ENCODE results near the gene SLC6A4. TPM values are rescaled to one million over a fixed set of nuclear protein-coding genes. Genes with fewer than 3 reads are reported as not detected.
"Not testable (repeated sequence)": the region's sequence is repeated elsewhere in the genome, so short reads cannot be mapped to it uniquely, and the experiment has no call there.

SLC6A4 gene
- total and polyA plus RNA-seq, 7 experiments from 2014 or later = 0.05 to 0.10 (median 0.09) TPM; not detected in 4

DNA sequence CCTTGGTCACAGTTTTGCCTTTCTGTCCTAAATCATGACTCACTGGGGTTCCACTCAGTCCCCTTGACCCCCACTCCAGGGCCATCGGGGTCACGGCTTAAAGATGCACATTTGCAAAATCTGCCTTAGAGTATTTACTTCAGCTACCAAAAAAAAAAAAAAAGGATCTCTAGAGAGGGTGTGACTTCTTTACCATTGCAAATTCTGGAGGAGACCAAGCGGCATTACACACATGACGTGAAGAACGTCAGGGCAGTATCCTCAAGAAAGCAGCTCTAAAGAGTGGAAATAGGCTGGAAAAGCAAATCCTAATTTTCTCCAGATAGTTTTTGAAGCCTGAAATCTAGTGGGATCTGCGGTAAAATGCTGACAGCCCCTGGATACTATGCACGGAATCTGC is 25.6 kb downstream of the SLC6A4 start:
- POLR2A ChIA-PET = interaction anchor here (0.6 kb wide), 1 partner anchor 22 kb away, joined by 3 read pairs; no protein-coding TSS in a partner anchor
- Histone ChIP-seq H3K36me3 (ENCODE audit: control insufficient read depth in 2 of 3, insufficient read depth in 3 of 3, low read length in 3 of 3) (no peaks in the 10 kb centered on the region), H3K27ac (ENCODE audit: low read depth, low read length) (no peak overlapping the region), H3K9me3 (ENCODE audit: control insufficient read depth in 2 of 3, low read length in 3 of 3) (no peaks in the 10 kb centered on the region), H3K27me3 (ENCODE audit: control insufficient read depth in 2 of 2, insufficient read depth in 2 of 2, low read length in 2 of 2) (no peaks in the 10 kb centered on the region), H3K4me3 (ENCODE audit: low read length) (no peak overlapping the region), H3K4me1 (ENCODE audit: control insufficient read depth in 2 of 2, insufficient read depth in 2 of 2, low read length in 2 of 2) (no peaks in the 10 kb centered on the region)
- ATAC-seq (no peak), DNase-seq (no peak)
- peaks cover 0 to 4% (median 0%) of the 10 kb centered on the region in 7 donors for H3K4me1 Mint-ChIP-seq
- no peak overlapping the region for H3K27ac Mint-ChIP-seq
- intact Hi-C loops (cut with micrococcal nuclease) = no loop called here
- CTCF ChIA-PET = no interaction called here
- no peak overlapping the region for H3K4me3 Mint-ChIP-seq
- H3K36me3 Mint-ChIP-seq = no peaks in the 10 kb centered on the region
- H3K9me3 Mint-ChIP-seq = no peaks in the 10 kb centered on the region
- H3K27me3 Mint-ChIP-seq = peaks cover 5 to 31% (median 8%) of the 10 kb centered on the region in 5 donors

GRCh38 chr17:30208214-30208613 is 27.3 kb downstream of the SLC6A4 start:
- intact Hi-C loops (cut with micrococcal nuclease) = no loop called here
- H3K27me3 Mint-ChIP-seq = peaks cover 5 to 44% (median 14%) of the 10 kb centered on the region in 5 donors
- Histone ChIP-seq H3K27me3 (ENCODE audit: control insufficient read depth in 2 of 2, insufficient read depth in 2 of 2, low read length in 2 of 2) (peaks cover 0 to 3% of the 10 kb centered on the region in 2 donors), H3K4me3 (ENCODE audit: low read length) (no peak overlapping the region), H3K9me3 (ENCODE audit: control insufficient read depth in 2 of 3, low read length in 3 of 3) (no peaks in the 10 kb centered on the region), H3K27ac (ENCODE audit: low read depth, low read length) (no peak overlapping the region), H3K36me3 (ENCODE audit: control insufficient read depth in 2 of 3, insufficient read depth in 3 of 3, low read length in 3 of 3) (no peaks in the 10 kb centered on the region), H3K4me1 (ENCODE audit: control insufficient read depth in 2 of 2, insufficient read depth in 2 of 2, low read length in 2 of 2) (no peaks in the 10 kb centered on the region)
- no peak overlapping the region for H3K4me3 Mint-ChIP-seq
- H3K27ac Mint-ChIP-seq = no peak overlapping the region
- ChIA-PET CTCF (no interaction called here), POLR2A (no interaction called here)
- no peaks in the 10 kb centered on the region for H3K36me3 Mint-ChIP-seq
- ATAC-seq = no peak
- DNase-seq = no peak
- no peaks in the 10 kb centered on the region for H3K9me3 Mint-ChIP-seq
- H3K4me1 Mint-ChIP-seq = peaks cover 0 to 4% (median 0%) of the 10 kb centered on the region in 7 donors

DNA sequence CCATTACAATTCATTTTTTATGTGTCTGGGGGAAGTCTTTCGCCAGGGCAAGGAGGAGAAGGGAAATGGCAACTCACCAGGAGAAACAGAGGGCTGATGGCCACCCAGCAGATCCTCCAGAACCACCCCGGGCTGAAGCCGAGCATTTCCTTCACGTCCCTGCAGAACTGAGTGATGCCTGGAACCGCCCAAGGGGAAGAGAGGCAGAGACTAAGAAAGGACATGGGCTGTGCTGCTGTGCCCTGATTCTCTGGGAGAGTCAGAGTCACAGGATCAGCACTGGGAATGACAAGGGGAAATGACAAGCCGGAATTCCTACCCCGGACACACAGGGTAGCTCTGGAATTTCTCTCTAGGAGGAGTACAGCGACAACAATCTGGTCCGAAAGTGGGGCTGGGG is 27.8 kb downstream of the SLC6A4 start:
- H3K4me1 ChIP-seq (ENCODE audit: control insufficient read depth in 2 of 2, insufficient read depth in 2 of 2, low read length in 2 of 2) = no peaks in the 10 kb centered on the region
- no peak for DNase-seq
- POLR2A ChIA-PET = no interaction called here
- CTCF ChIA-PET = no interaction called here
- no peaks in the 10 kb centered on the region for H3K9me3 ChIP-seq (ENCODE audit: control insufficient read depth in 2 of 3, low read length in 3 of 3)
- no peak overlapping the region for H3K27ac ChIP-seq (ENCODE audit: low read depth, low read length)
- H3K4me3 ChIP-seq (ENCODE audit: low read length) = no peak overlapping the region
- Mint-ChIP-seq H3K9me3 (no peaks in the 10 kb centered on the region), H3K4me1 (peaks cover 0 to 4% (median 0%) of the 10 kb centered on the region in 7 donors), H3K36me3 (no peaks in the 10 kb centered on the region), H3K27ac (no peak overlapping the region), H3K4me3 (no peak overlapping the region), H3K27me3 (peaks cover 5 to 49% (median 18%) of the 10 kb centered on the region in 5 donors)
- H3K27me3 ChIP-seq (ENCODE audit: control insufficient read depth in 2 of 2, insufficient read depth in 2 of 2, low read length in 2 of 2) = peaks cover 0 to 3% of the 10 kb centered on the region in 2 donors
- intact Hi-C loops (cut with micrococcal nuclease) = no loop called here
- no peaks in the 10 kb centered on the region for H3K36me3 ChIP-seq (ENCODE audit: control insufficient read depth in 2 of 3, insufficient read depth in 3 of 3, low read length in 3 of 3)
- no peak for ATAC-seq

- Mint-ChIP-seq H3K4me1 (peaks cover 0 to 2% (median 0%) of the 10 kb centered on the region in 7 donors), H3K27me3 (peaks cover 4 to 44% (median 18%) of the 10 kb centered on the region in 5 donors), H3K27ac (no peak overlapping the region), H3K4me3 (no peak overlapping the region), H3K9me3 (no peaks in the 10 kb centered on the region), H3K36me3 (no peaks in the 10 kb centered on the region)
- no peak overlapping the region for H3K4me3 ChIP-seq (ENCODE audit: low read length)
- intact Hi-C loops (cut with micrococcal nuclease) = no loop called here
- no peak for ATAC-seq
- H3K4me1 ChIP-seq (ENCODE audit: control insufficient read depth in 2 of 2, insufficient read depth in 2 of 2, low read length in 2 of 2) = no peaks in the 10 kb centered on the region
- CTCF ChIA-PET = interaction anchor here (0.6 kb wide), 1 partner anchor 720 kb away, joined by 3 read pairs; no protein-coding TSS in a partner anchor
- H3K27me3 ChIP-seq (ENCODE audit: control insufficient read depth in 2 of 2, insufficient read depth in 2 of 2, low read length in 2 of 2) = peaks cover 0 to 3% of the 10 kb centered on the region in 2 donors
- DNase-seq = no peak
- no peak overlapping the region for H3K27ac ChIP-seq (ENCODE audit: low read depth, low read length)
- no peaks in the 10 kb centered on the region for H3K36me3 ChIP-seq (ENCODE audit: control insufficient read depth in 2 of 3, insufficient read depth in 3 of 3, low read length in 3 of 3)
- POLR2A ChIA-PET = no interaction called here
- H3K9me3 ChIP-seq (ENCODE audit: control insufficient read depth in 2 of 3, low read length in 3 of 3) = no peaks in the 10 kb centered on the region
Observed at GRCh38 chr17:30203471-30203981, 32.0 kb downstream of the SLC6A4 start.

- intact Hi-C loops (cut with micrococcal nuclease); POLR2A ChIA-PET; DNase-seq; H3K9me3 Mint-ChIP-seq; H3K4me3 Mint-ChIP-seq; H3K36me3 Mint-ChIP-seq; ATAC-seq; H3K36me3 ChIP-seq (ENCODE audit: control insufficient read depth in 2 of 3, insufficient read depth in 3 of 3, low read length in 3 of 3); H3K4me1 ChIP-seq (ENCODE audit: control insufficient read depth in 2 of 2, insufficient read depth in 2 of 2, low read length in 2 of 2); H3K27ac Mint-ChIP-seq; H3K9me3 ChIP-seq (ENCODE audit: control insufficient read depth in 2 of 3, low read length in 3 of 3); H3K4me3 ChIP-seq (ENCODE audit: low read length); H3K27me3 ChIP-seq (ENCODE audit: control insufficient read depth in 2 of 2, insufficient read depth in 2 of 2, low read length in 2 of 2); H3K27ac ChIP-seq (ENCODE audit: low read depth, low read length); H3K4me1 Mint-ChIP-seq: not testable (repeated sequence)
- peaks cover 4 to 26% (median 16%) of the 10 kb centered on the region in 5 donors for H3K27me3 Mint-ChIP-seq
- CTCF ChIA-PET = interaction anchor here (0.8 kb wide), 1 partner anchor 76 kb away, joined by 4 read pairs; no protein-coding TSS in a partner anchor
Observed at GRCh38 chr17:30200656-30201055, 34.8 kb downstream of the SLC6A4 start.

- Histone ChIP-seq H3K4me3 (ENCODE audit: low read length) (no peak overlapping the region), H3K36me3 (ENCODE audit: control insufficient read depth in 2 of 3, insufficient read depth in 3 of 3, low read length in 3 of 3) (no peaks in the 10 kb centered on the region), H3K27me3 (ENCODE audit: control insufficient read depth in 2 of 2, insufficient read depth in 2 of 2, low read length in 2 of 2) (peaks cover 0 to 3% of the 10 kb centered on the region in 2 donors), H3K4me1 (ENCODE audit: control insufficient read depth in 2 of 2, insufficient read depth in 2 of 2, low read length in 2 of 2) (no peaks in the 10 kb centered on the region), H3K27ac (ENCODE audit: low read depth, low read length) (no peak overlapping the region), H3K9me3 (ENCODE audit: control insufficient read depth in 2 of 3, low read length in 3 of 3) (no peaks in the 10 kb centered on the region)
- Mint-ChIP-seq H3K36me3 (no peaks in the 10 kb centered on the region), H3K4me3 (no peak overlapping the region), H3K27ac (no peak overlapping the region), H3K9me3 (no peaks in the 10 kb centered on the region), H3K4me1 (peaks cover 0 to 2% (median 0%) of the 10 kb centered on the region in 7 donors), H3K27me3 (peaks cover 4 to 22% (median 16%) of the 10 kb centered on the region in 5 donors)
- DNase-seq = no peak
- no peak for ATAC-seq
- intact Hi-C loops (cut with micrococcal nuclease) = no loop called here
- ChIA-PET POLR2A (no interaction called here), CTCF (no interaction called here)
Observed at GRCh38 chr17:30200106-30200505, 35.4 kb downstream of the SLC6A4 start.

- intact Hi-C loops (cut with micrococcal nuclease) = no loop called here
- POLR2A ChIA-PET = no interaction called here
- H3K9me3 Mint-ChIP-seq = no peaks in the 10 kb centered on the region
- DNase-seq (no peak), ATAC-seq (no peak)
- Histone ChIP-seq H3K4me1 (ENCODE audit: control insufficient read depth in 2 of 2, insufficient read depth in 2 of 2, low read length in 2 of 2) (no peaks in the 10 kb centered on the region), H3K27me3 (ENCODE audit: control insufficient read depth in 2 of 2, insufficient read depth in 2 of 2, low read length in 2 of 2) (peaks cover 0 to 2% of the 10 kb centered on the region in 2 donors), H3K9me3 (ENCODE audit: control insufficient read depth in 2 of 3, low read length in 3 of 3) (no peaks in the 10 kb centered on the region), H3K36me3 (ENCODE audit: control insufficient read depth in 2 of 3, insufficient read depth in 3 of 3, low read length in 3 of 3) (no peaks in the 10 kb centered on the region), H3K27ac (ENCODE audit: low read depth, low read length) (no peak overlapping the region), H3K4me3 (ENCODE audit: low read length) (no peak overlapping the region)
- CTCF ChIA-PET = no interaction called here
- no peak overlapping the region for H3K4me3 Mint-ChIP-seq
- H3K27me3 Mint-ChIP-seq = peaks cover 4 to 21% (median 16%) of the 10 kb centered on the region in 5 donors
- no peaks in the 10 kb centered on the region for H3K36me3 Mint-ChIP-seq
- no peak overlapping the region for H3K27ac Mint-ChIP-seq
- H3K4me1 Mint-ChIP-seq = peaks cover 0 to 2% (median 0%) of the 10 kb centered on the region in 7 donors
Observed at GRCh38 chr17:30199600-30199999, 35.9 kb downstream of the SLC6A4 start.

Measured in naive thymus-derived CD4-positive, alpha-beta T cell (primary cell).